WTC11 (cell line): Measurements from ENCODE around the gene ADD2. TPM values are rescaled to one million over a fixed set of nuclear protein-coding genes. Genes with fewer than 3 reads are reported as not detected.
A peak's percentile ranks its signal among the peaks of the same experiment; 100 is the strongest.

Experiments used
- ATAC-seq: fragments of 200-7000 bp; cut with Tn5 transposase; 2 replicates; pipeline ENCODE4 v1.10.0; 2021; ENCODE audit warnings: mild to moderate bottlenecking, moderate library complexity
- CTCF ChIA-PET: fragments of 300-600 bp; sonication (Branson Sonifier 250); formaldehyde crosslinking; loops from one replicate; lab custom pipeline; 2021; ENCODE audit warnings: antibody characterized with exemption; lab: Charles Lee
- POLR2A ChIA-PET: fragments of 350-600 bp; sonication (Branson Sonifier 250); formaldehyde crosslinking; loops from one replicate; lab custom pipeline; 2021; ENCODE audit warnings: antibody characterized with exemption; lab: Charles Lee
- DNase-seq: peaks from one replicate; pipeline ENCODE4 v3.0.0; 2021; ENCODE audit warnings: low spot score
- H3K27ac Mint-ChIP-seq: 2 replicates; pipeline ENCODE4 v1.8.0; 2021; ENCODE audit warnings: mixed read lengths
- H3K27me3 Mint-ChIP-seq: 2 replicates; pipeline ENCODE4 v1.8.0; 2021; ENCODE audit warnings: low read depth, mild to moderate bottlenecking, moderate library complexity, mixed read lengths
- H3K36me3 Mint-ChIP-seq: 2 replicates; pipeline ENCODE4 v1.8.0; 2021; ENCODE audit warnings: mixed read lengths
- H3K4me1 Mint-ChIP-seq: 2 replicates; pipeline ENCODE4 v1.8.0; 2022; ENCODE audit warnings: mixed read lengths
- H3K4me3 Mint-ChIP-seq: 2 replicates; pipeline ENCODE4 v1.8.0; 2021; ENCODE audit warnings: mild to moderate bottlenecking, moderate library complexity, mixed read lengths
- H3K9me3 Mint-ChIP-seq: 2 replicates; pipeline ENCODE4 v1.8.0; 2021; ENCODE audit warnings: mixed read lengths
- ARID4B ChIP-seq: sonication (generic); formaldehyde crosslinking; IDR thresholded peaks from 2 replicates; pipeline ENCODE4 v1.8.0; 2023; ENCODE audit warnings: missing genetic modification reagents, mild to moderate bottlenecking, borderline replicate concordance
- ATF2 ChIP-seq: sonication (generic); formaldehyde crosslinking; IDR thresholded peaks from 2 replicates; pipeline ENCODE4 v1.8.1; 2022; ENCODE audit warnings: low read depth, missing genetic modification reagents, borderline replicate concordance
- CBFB ChIP-seq: sonication (generic); formaldehyde crosslinking; IDR thresholded peaks from 2 replicates; pipeline ENCODE4 v1.8.1; 2022; ENCODE audit warnings: mild to moderate bottlenecking, low read depth, missing genetic modification reagents
- FOXK1 ChIP-seq: sonication (generic); formaldehyde crosslinking; IDR thresholded peaks from 2 replicates; pipeline ENCODE4 v1.8.0; 2022; ENCODE audit warnings: mild to moderate bottlenecking, moderate library complexity, missing genetic modification reagents
- FOXP1 ChIP-seq: sonication (generic); formaldehyde crosslinking; IDR thresholded peaks from 2 replicates; pipeline ENCODE4 v1.8.0; 2022; ENCODE audit warnings: missing genetic modification reagents, mild to moderate bottlenecking, moderate library complexity, borderline replicate concordance
- MAX ChIP-seq: sonication (generic); formaldehyde crosslinking; IDR thresholded peaks from 2 replicates; pipeline ENCODE4 v1.8.0; 2022; ENCODE audit warnings: mild to moderate bottlenecking, missing genetic modification reagents
- NFYB ChIP-seq: sonication (generic); formaldehyde crosslinking; conservative IDR thresholded peaks from 2 replicates; pipeline ENCODE4 v1.8.0; 2022; ENCODE audit warnings: low read depth, missing genetic modification reagents
- OVOL2 ChIP-seq: fragments of 250-450 bp; sonication (Bioruptor Pico); IDR thresholded peaks from 2 replicates; pipeline ENCODE4 v1.9.0; 2021; ENCODE audit warnings: mild to moderate bottlenecking, borderline replicate concordance
- PRRX2 ChIP-seq: fragments of 250-450 bp; sonication (Bioruptor Pico); IDR thresholded peaks from 2 replicates; pipeline ENCODE4 v1.8.0; 2021; ENCODE audit warnings: mild to moderate bottlenecking
- SMAD4 ChIP-seq: sonication (generic); formaldehyde crosslinking; IDR thresholded peaks from 2 replicates; pipeline ENCODE4 v1.8.0; 2022; ENCODE audit warnings: mild to moderate bottlenecking, missing genetic modification reagents
- SOX15 ChIP-seq: fragments of 250-450 bp; sonication (Bioruptor Pico); IDR thresholded peaks from 2 replicates; pipeline ENCODE4 v1.9.0; 2021; ENCODE audit warnings: mild to moderate bottlenecking
- SP1 ChIP-seq: sonication (generic); formaldehyde crosslinking; conservative IDR thresholded peaks from 2 replicates; pipeline ENCODE4 v1.8.1; 2022; ENCODE audit warnings: missing genetic modification reagents
- TCF7 ChIP-seq: sonication (generic); formaldehyde crosslinking; IDR thresholded peaks from 2 replicates; pipeline ENCODE4 v1.8.0; 2022; ENCODE audit warnings: mild to moderate bottlenecking, low read depth, missing genetic modification reagents, moderate library complexity
- USF1 ChIP-seq: sonication (generic); formaldehyde crosslinking; IDR thresholded peaks from 2 replicates; pipeline ENCODE4 v1.8.0; 2022; ENCODE audit warnings: mild to moderate bottlenecking, missing genetic modification reagents
- ZBTB43 ChIP-seq: sonication (generic); formaldehyde crosslinking; IDR thresholded peaks from 2 replicates; pipeline ENCODE4 v1.8.1; 2023; ENCODE audit warnings: mild to moderate bottlenecking, missing genetic modification reagents
- ZNF121 ChIP-seq: sonication (generic); formaldehyde crosslinking; IDR thresholded peaks from 2 replicates; pipeline ENCODE4 v1.8.0; 2023; ENCODE audit warnings: missing genetic modification reagents
- ZNF138 ChIP-seq: sonication (generic); formaldehyde crosslinking; conservative IDR thresholded peaks from 2 replicates; pipeline ENCODE4 v1.8.1; 2022; ENCODE audit warnings: mild to moderate bottlenecking, moderate library complexity, missing genetic modification reagents
- ZNF281 ChIP-seq: sonication (generic); formaldehyde crosslinking; IDR thresholded peaks from 2 replicates; pipeline ENCODE4 v1.8.0; 2023; ENCODE audit warnings: mild to moderate bottlenecking, missing genetic modification reagents
- ZSCAN18 ChIP-seq: fragments of 250-450 bp; sonication (Bioruptor Pico); IDR thresholded peaks from 2 replicates; pipeline ENCODE4 v2.1.2; 2022; ENCODE audit warnings: mild to moderate bottlenecking, moderate library complexity
- total RNA-seq: library from RNA; stranded (reverse); gene quantifications from 3 replicates; pipeline ENCODE4 v1.2.3, GENCODE V29; 2021

ADD2 gene
- total RNA-seq, 1 experiment from 2014 or later = 196 TPM

GRCh38 chr2:70769450-70769849 lies 1.4 kb upstream of the ADD2 start (continued):
- TF ChIP-seq SOX15 (CRISPR knock-in tag) (no peak), ZNF121 (CRISPR knock-in tag) (no peak), SMAD4 (no peak), USF1 (CRISPR knock-in tag) (no peak), ARID4B (no peak), FOXK1 (no peak), ZNF281 (CRISPR knock-in tag) (no peak), MAX (CRISPR knock-in tag) (no peak)

- ChIA-PET CTCF (interaction anchor here (0.6 to 3.1 kb wide), 51 partner anchors 10 to 511 kb away, joined by 3 to 50 read pairs (median 5); partner anchors contain the start of genes ATP6V1B1, FIGLA and PCYOX1), POLR2A (interaction anchor here (1.0 to 1.3 kb wide), 3 partner anchors 58 to 97 kb away, joined by 3 to 4 read pairs (median 3); no protein-coding TSS in a partner anchor)
- peaks cover 46% of the 10 kb centered on the region for H3K4me1 Mint-ChIP-seq
- no peaks in the 10 kb centered on the region for H3K9me3 Mint-ChIP-seq
- peak overlapping the region; percentile 72 for H3K4me3 Mint-ChIP-seq
- DNase-seq = no peak
- 0 out of 2 replicates have a peak, but pooled peaks have one; percentile 2 for ATAC-seq
- peaks cover 9% of the 10 kb centered on the region for H3K27me3 Mint-ChIP-seq
- H3K27ac Mint-ChIP-seq = peak overlapping the region; percentile 96; the same call in 1 of the 2 replicates
- peaks cover 6% of the 10 kb centered on the region; the same call in 1 of the 2 replicates for H3K36me3 Mint-ChIP-seq
- no peak for TF ChIP-seq CBFB (CRISPR knock-in tag)
- no peak for TF ChIP-seq NFYB (CRISPR knock-in tag)
- no peak for TF ChIP-seq ZNF138
- no peak for TF ChIP-seq OVOL2 (CRISPR knock-in tag)
- no peak for TF ChIP-seq ATF2
- no peak for TF ChIP-seq SOX15 (CRISPR knock-in tag)
- no peak for TF ChIP-seq ZBTB43 (CRISPR knock-in tag)
- TF ChIP-seq ZSCAN18 (CRISPR knock-in tag) = no peak
- TF ChIP-seq SP1 (CRISPR knock-in tag) = no peak
- no peak for TF ChIP-seq FOXP1 (CRISPR knock-in tag)
- TF ChIP-seq TCF7 (CRISPR knock-in tag) = no peak
- TF ChIP-seq PRRX2 (CRISPR knock-in tag) = no peak
These were observed 638 bp upstream of the ADD2 start for GRCh38 chr2:70768590-70769085.
